ENCODE results near the gene TSPAN9.

The TSPAN9 gene

GRCh38 chr12:3263939-3264922, 187.1 kb downstream of the TSPAN9 start:
- no peak overlapping the region for H3K4me3 ChIP-seq (ENCODE audit: low read depth, low read length)
- no peaks in the 10 kb centered on the region for H3K27me3 ChIP-seq (ENCODE audit: insufficient read depth, low read depth, severe bottlenecking)
- TF ChIP-seq CTCF (IDR thresholded peaks at IDR 0.05; ENCODE audit: low read depth, low read length): no peak
- H3K9me3 ChIP-seq (ENCODE audit: severe bottlenecking): no peaks in the 10 kb centered on the region
- peak overlapping the region; percentile 47 for H3K27ac ChIP-seq
- H3K36me3 ChIP-seq: peaks cover 79% of the 10 kb centered on the region
- no peak for DNase-seq

GRCh38 chr12:3265406-3265805, 188.2 kb downstream of the TSPAN9 start:
- Histone ChIP-seq H3K9me3 (ENCODE audit: severe bottlenecking) (no peaks in the 10 kb centered on the region), H3K4me3 (ENCODE audit: low read depth, low read length) (no peak overlapping the region), H3K36me3 (peaks cover 76% of the 10 kb centered on the region), H3K27me3 (ENCODE audit: insufficient read depth, low read depth, severe bottlenecking) (no peaks in the 10 kb centered on the region), H3K27ac (no peak overlapping the region)
- DNase-seq: no peak
- TF ChIP-seq CTCF (IDR thresholded peaks at IDR 0.05; ENCODE audit: low read depth, low read length): no peak

GRCh38 chr12:3266638-3267037, 189.5 kb downstream of the TSPAN9 start:
- Histone ChIP-seq H3K27me3 (ENCODE audit: insufficient read depth, low read depth, severe bottlenecking) (no peaks in the 10 kb centered on the region), H3K36me3 (peaks cover 75% of the 10 kb centered on the region), H3K27ac (no peak overlapping the region), H3K4me3 (ENCODE audit: low read depth, low read length) (no peak overlapping the region), H3K9me3 (ENCODE audit: severe bottlenecking) (no peaks in the 10 kb centered on the region)
- no peak for DNase-seq
- no peak for TF ChIP-seq CTCF (IDR thresholded peaks at IDR 0.05; ENCODE audit: low read depth, low read length)

GRCh38 chr12:3267690-3268089, 190.5 kb downstream of the TSPAN9 start:
- no peaks in the 10 kb centered on the region for H3K9me3 ChIP-seq (ENCODE audit: severe bottlenecking)
- H3K27ac ChIP-seq: no peak overlapping the region
- peaks cover 81% of the 10 kb centered on the region for H3K36me3 ChIP-seq
- H3K27me3 ChIP-seq (ENCODE audit: insufficient read depth, low read depth, severe bottlenecking): no peaks in the 10 kb centered on the region
- DNase-seq: no peak
- no peak for TF ChIP-seq CTCF (IDR thresholded peaks at IDR 0.05; ENCODE audit: low read depth, low read length)
- H3K4me3 ChIP-seq (ENCODE audit: low read depth, low read length): no peak overlapping the region

GRCh38 chr12:3269594-3269993, 192.4 kb downstream of the TSPAN9 start:
- Histone ChIP-seq H3K9me3 (ENCODE audit: severe bottlenecking) (no peaks in the 10 kb centered on the region), H3K27me3 (ENCODE audit: insufficient read depth, low read depth, severe bottlenecking) (no peaks in the 10 kb centered on the region), H3K27ac (no peak overlapping the region), H3K36me3 (peaks cover 74% of the 10 kb centered on the region), H3K4me3 (ENCODE audit: low read depth, low read length) (no peak overlapping the region)
- no peak for DNase-seq
- TF ChIP-seq CTCF (IDR thresholded peaks at IDR 0.05; ENCODE audit: low read depth, low read length): no peak

Measured in WERI-Rb-1 (cell line).